D721Med (cell line): ENCODE data around the gene ZNF511.

Source experiments
- DNase-seq: peaks from one replicate; pipeline ENCODE4 v3.0.0; 2011; ENCODE audit warnings: low spot score; ENCODE audit not compliant: insufficient read length
- FAIRE-seq: peaks from 2 replicates; lab custom pipeline; 2011; peaks lifted over from hg19 to GRCh38; lab: Jason Lieb, UNC
- CTCF ChIP-seq: IDR thresholded peaks from 2 replicates; pipeline ENCODE4 v1.5.1; 2012; ENCODE audit warnings: mild to moderate bottlenecking, control low read depth; ENCODE audit not compliant: insufficient read depth; ENCODE audit errors: missing control alignments

Gene ZNF511

GRCh38 chr10:133294189-133294588, 14.5 kb upstream of the ZNF511 start:
- TF ChIP-seq CTCF, result no peak
- FAIRE-seq, result no peak
- no peak for DNase-seq

- FAIRE-seq (no peak), DNase-seq (no peak)
- no peak for TF ChIP-seq CTCF
Measured at GRCh38 chr10:133295426-133296320, 13.0 kb upstream of the ZNF511 start.

- DNase-seq (no peak), FAIRE-seq (no peak)
- no peak for TF ChIP-seq CTCF
Measured at GRCh38 chr10:133297504-133297903, 11.2 kb upstream of the ZNF511 start.

- DNase-seq (no peak), FAIRE-seq (no peak)
- no peak for TF ChIP-seq CTCF
Measured at GRCh38 chr10:133298466-133298865, 10.2 kb upstream of the ZNF511 start.

- FAIRE-seq, result no peak
- DNase-seq, result no peak
- TF ChIP-seq CTCF, result no peak
Measured at GRCh38 chr10:133299224-133299623, 9.5 kb upstream of the ZNF511 start.

- FAIRE-seq (no peak), DNase-seq (no peak)
- TF ChIP-seq CTCF, result no peak
Measured at GRCh38 chr10:133299738-133300137, 9.0 kb upstream of the ZNF511 start.

- TF ChIP-seq CTCF, result no peak
- no peak for DNase-seq
- FAIRE-seq, result no peak
Measured at GRCh38 chr10:133302230-133302629, 6.5 kb upstream of the ZNF511 start.
